Activated B cell treated with CpG ODN at 0.5 μM for 24 hours (primary cell): ENCODE data around the gene CALML4. TPM values are rescaled to one million over a fixed set of nuclear protein-coding genes. Genes with fewer than 3 reads are reported as not detected.

Experiments used
- ATAC-seq: fragments of 200-7000 bp; cut with Tn5 transposase; one replicate; pipeline ENCODE4 v1.10.0; 2021; ENCODE audit warnings: low read depth, mild to moderate bottlenecking, moderate library complexity
- CTCF ChIA-PET: fragments of 350-600 bp; sonication (Branson Sonifier 250); formaldehyde crosslinking; loops from one replicate; lab custom pipeline; 2021; ENCODE audit warnings: antibody characterized with exemption; lab: Charles Lee
- POLR2A ChIA-PET: fragments of 350-600 bp; sonication (Branson Sonifier 250); formaldehyde crosslinking; loops from one replicate; lab custom pipeline; 2021; ENCODE audit warnings: antibody characterized with exemption; lab: Charles Lee
- DNase-seq: peaks from one replicate; pipeline ENCODE4 v3.0.0; 2022
- H3K27ac Mint-ChIP-seq: one replicate; pipeline ENCODE4 v1.8.0; 2020; ENCODE audit warnings: mixed read lengths
- H3K27me3 Mint-ChIP-seq: one replicate; pipeline ENCODE4 v1.8.0; 2021; ENCODE audit warnings: mixed read lengths
- H3K36me3 Mint-ChIP-seq: one replicate; pipeline ENCODE4 v1.8.0; 2021; ENCODE audit warnings: low read depth, mixed read lengths
- H3K4me1 Mint-ChIP-seq: one replicate; pipeline ENCODE4 v1.8.0; 2021; ENCODE audit warnings: mixed read lengths
- H3K4me3 Mint-ChIP-seq: one replicate; pipeline ENCODE4 v1.8.0; 2020; ENCODE audit warnings: mild to moderate bottlenecking, mixed read lengths
- H3K9me3 Mint-ChIP-seq: one replicate; pipeline ENCODE4 v1.8.0; 2020; ENCODE audit warnings: mixed read lengths
- intact Hi-C: fragments of 100-400 bp; cut with micrococcal nuclease; formaldehyde crosslinking; loops from one replicate; pipeline ENCODE4 v1.15.1; 2024
- total RNA-seq: library from RNA; stranded (reverse); gene quantifications from 2 replicates; pipeline ENCODE4 v1.2.3, GENCODE V29; 2022
- TF ChIP-seq, protein P1 (sequence below): fragments of 200-600 bp; IDR thresholded peaks from one replicate; pipeline ENCODE4 v1.8.0; 2022; ENCODE audit warnings: antibody characterized with exemption, mild to moderate bottlenecking

The CALML4 gene
- total RNA-seq, 1 donor from 2014 or later = 5.0 TPM

- TF ChIP-seq, protein P1, sequence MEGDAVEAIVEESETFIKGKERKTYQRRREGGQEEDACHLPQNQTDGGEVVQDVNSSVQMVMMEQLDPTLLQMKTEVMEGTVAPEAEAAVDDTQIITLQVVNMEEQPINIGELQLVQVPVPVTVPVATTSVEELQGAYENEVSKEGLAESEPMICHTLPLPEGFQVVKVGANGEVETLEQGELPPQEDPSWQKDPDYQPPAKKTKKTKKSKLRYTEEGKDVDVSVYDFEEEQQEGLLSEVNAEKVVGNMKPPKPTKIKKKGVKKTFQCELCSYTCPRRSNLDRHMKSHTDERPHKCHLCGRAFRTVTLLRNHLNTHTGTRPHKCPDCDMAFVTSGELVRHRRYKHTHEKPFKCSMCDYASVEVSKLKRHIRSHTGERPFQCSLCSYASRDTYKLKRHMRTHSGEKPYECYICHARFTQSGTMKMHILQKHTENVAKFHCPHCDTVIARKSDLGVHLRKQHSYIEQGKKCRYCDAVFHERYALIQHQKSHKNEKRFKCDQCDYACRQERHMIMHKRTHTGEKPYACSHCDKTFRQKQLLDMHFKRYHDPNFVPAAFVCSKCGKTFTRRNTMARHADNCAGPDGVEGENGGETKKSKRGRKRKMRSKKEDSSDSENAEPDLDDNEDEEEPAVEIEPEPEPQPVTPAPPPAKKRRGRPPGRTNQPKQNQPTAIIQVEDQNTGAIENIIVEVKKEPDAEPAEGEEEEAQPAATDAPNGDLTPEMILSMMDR = no peak
- H3K9me3 Mint-ChIP-seq = no peaks in the 10 kb centered on the region
- ChIA-PET POLR2A (no interaction called here), CTCF (no interaction called here)
- H3K36me3 Mint-ChIP-seq = peaks cover 59% of the 10 kb centered on the region
- H3K4me1 Mint-ChIP-seq = no peaks in the 10 kb centered on the region
- DNase-seq (no peak), ATAC-seq (no peak)
- H3K27ac Mint-ChIP-seq = no peak overlapping the region
- no peaks in the 10 kb centered on the region for H3K27me3 Mint-ChIP-seq
- no peak overlapping the region for H3K4me3 Mint-ChIP-seq
- intact Hi-C loops = no loop called here
Measured at GRCh38 chr15:68166847-68167246, 38.3 kb downstream of the CALML4 start.

DNA sequence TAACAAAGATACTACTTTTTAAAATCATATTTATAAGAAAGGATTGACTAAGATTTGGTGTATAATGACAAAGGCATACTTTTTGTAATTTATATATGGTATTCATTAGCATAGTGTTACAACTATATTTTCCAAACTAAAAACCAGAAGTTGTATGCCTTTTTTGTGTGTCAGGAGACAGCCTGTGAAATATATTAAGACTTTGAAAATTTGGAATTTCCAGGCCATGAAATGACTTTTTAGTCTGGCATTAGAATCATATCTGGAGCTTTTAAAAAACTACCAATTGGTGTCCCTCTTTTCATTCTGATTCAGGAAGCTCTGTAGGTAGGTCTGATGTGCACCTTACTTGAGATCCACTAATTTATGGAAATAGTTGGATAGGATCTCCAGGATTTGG, 41.9 kb downstream of the CALML4 start:
- H3K27me3 Mint-ChIP-seq = no peaks in the 10 kb centered on the region
- no peak overlapping the region for H3K27ac Mint-ChIP-seq
- no peak for ATAC-seq
- no peak overlapping the region for H3K4me3 Mint-ChIP-seq
- ChIA-PET POLR2A (no interaction called here), CTCF (no interaction called here)
- intact Hi-C loops = no loop called here
- peaks cover 58% of the 10 kb centered on the region for H3K36me3 Mint-ChIP-seq
- no peaks in the 10 kb centered on the region for H3K9me3 Mint-ChIP-seq
- H3K4me1 Mint-ChIP-seq = no peaks in the 10 kb centered on the region
- DNase-seq = no peak
- TF ChIP-seq, protein P1 = no peak

DNA sequence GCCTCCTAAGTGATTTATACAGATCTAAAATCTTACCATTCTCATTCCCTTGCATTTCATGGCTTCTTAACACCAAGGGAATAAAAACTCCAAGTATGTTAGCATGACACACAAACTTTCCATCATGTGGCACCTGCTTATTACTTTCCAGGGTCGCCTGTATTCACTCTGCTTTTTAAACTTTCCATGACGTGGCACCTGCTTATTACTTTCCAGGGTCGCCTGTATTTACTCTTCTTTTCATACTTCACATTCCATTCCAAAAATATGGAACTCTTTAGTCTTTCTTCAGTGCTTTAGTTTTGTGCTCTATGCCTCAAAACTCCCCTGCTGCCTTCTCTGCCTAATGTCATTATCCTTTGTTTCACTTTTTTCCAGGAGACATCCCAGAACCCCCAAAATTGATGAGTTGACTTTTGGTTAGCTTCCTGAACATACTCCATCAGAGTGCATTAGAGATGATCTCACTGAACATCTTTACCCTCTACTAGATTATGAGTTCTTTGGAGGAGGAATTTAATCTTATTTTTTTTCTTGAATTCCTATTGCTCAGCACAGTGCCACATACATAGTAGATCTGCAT, 47.0 kb downstream of the CALML4 start:
- Mint-ChIP-seq H3K4me3 (no peak overlapping the region), H3K27ac (no peak overlapping the region), H3K36me3 (peaks cover 50% of the 10 kb centered on the region), H3K27me3 (no peaks in the 10 kb centered on the region), H3K4me1 (no peaks in the 10 kb centered on the region), H3K9me3 (no peaks in the 10 kb centered on the region)
- intact Hi-C loops = no loop called here
- DNase-seq (no peak), ATAC-seq (no peak)
- ChIA-PET CTCF (no interaction called here), POLR2A (no interaction called here)
- TF ChIP-seq, protein P1 = no peak

DNA sequence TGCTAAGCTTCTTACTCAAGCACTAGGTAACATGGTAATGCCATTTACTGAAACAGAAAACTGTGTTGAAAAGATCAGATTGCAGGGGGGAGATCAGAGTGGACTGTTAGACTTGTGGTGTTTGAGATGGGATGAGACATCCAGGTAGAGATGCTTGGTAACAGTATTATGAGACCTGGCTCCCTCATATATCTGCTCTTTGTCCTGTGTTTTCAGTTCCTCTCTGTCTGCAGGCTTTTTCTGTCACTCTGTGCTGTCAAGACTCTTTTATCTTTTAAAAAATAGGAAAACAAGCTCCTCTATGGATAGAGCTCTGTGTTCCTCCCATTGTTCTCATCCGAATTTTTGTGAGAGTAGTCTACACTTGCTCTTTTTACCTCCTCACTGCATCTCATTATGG, 48.1 kb downstream of the CALML4 start:
- Mint-ChIP-seq H3K27ac (no peak overlapping the region), H3K4me3 (no peak overlapping the region), H3K36me3 (peaks cover 49% of the 10 kb centered on the region), H3K4me1 (no peaks in the 10 kb centered on the region), H3K27me3 (no peaks in the 10 kb centered on the region), H3K9me3 (no peaks in the 10 kb centered on the region)
- intact Hi-C loops = no loop called here
- CTCF ChIA-PET = no interaction called here
- TF ChIP-seq, protein P1 = no peak
- POLR2A ChIA-PET = no interaction called here
- DNase-seq (no peak), ATAC-seq (no peak)

GRCh38 chr15:68154923-68155559, 50.1 kb downstream of the CALML4 start:
- no peak overlapping the region for H3K27ac Mint-ChIP-seq
- H3K27me3 Mint-ChIP-seq = no peaks in the 10 kb centered on the region
- no peak for ATAC-seq
- TF ChIP-seq, protein P1 = no peak
- POLR2A ChIA-PET = no interaction called here
- peaks cover 41% of the 10 kb centered on the region for H3K36me3 Mint-ChIP-seq
- H3K4me3 Mint-ChIP-seq = no peak overlapping the region
- DNase-seq = no peak
- intact Hi-C loops = loop anchor here (1.0 kb wide), 2 partner anchors 101 to 292 kb away; partner anchors contain the start of gene PIAS1
- CTCF ChIA-PET = interaction anchor here (0.9 to 5.5 kb wide), 4 partner anchors 101 to 314 kb away, joined by 3 to 77 read pairs (median 9); partner anchors contain the start of gene PIAS1
- no peaks in the 10 kb centered on the region for H3K9me3 Mint-ChIP-seq
- H3K4me1 Mint-ChIP-seq = no peaks in the 10 kb centered on the region
